Measurements from ENCODE around the gene TSPAN4. TPM values are rescaled to one million over a fixed set of nuclear protein-coding genes. Genes with fewer than 3 reads are reported as not detected.

The TSPAN4 gene
- total and polyA plus RNA-seq, 4 donors, result 16.5 to 38.1 (median 30.4) TPM

GRCh38 chr11:893008-893654 lies 50.5 kb downstream of the TSPAN4 start:
- Histone ChIP-seq H3K4me3 (ENCODE audit: low read depth in 1 of 3, low read length in 3 of 3) (no peak overlapping the region), H3K27ac (ENCODE audit: low read depth in 1 of 2, low read length in 2 of 2) (no peak overlapping the region), H3K27me3 (ENCODE audit: control insufficient read depth in 4 of 4, insufficient read depth in 4 of 4, low read length in 3 of 4) (no peaks in the 10 kb centered on the region), H3K9ac (ENCODE audit: low read depth in 1 of 2, low read length in 2 of 2) (no peak overlapping the region), H3K9me3 (ENCODE audit: control insufficient read depth in 4 of 4, low read length in 3 of 4) (no peaks in the 10 kb centered on the region), H3K4me1 (ENCODE audit: control insufficient read depth in 4 of 4, insufficient read depth in 4 of 4, low read length in 3 of 4) (no peaks in the 10 kb centered on the region), H3K36me3 (ENCODE audit: control insufficient read depth in 4 of 4, insufficient read depth in 3 of 4, low read depth in 1 of 4, low read length in 3 of 4) (peaks cover 2 to 24% (median 7%) of the 10 kb centered on the region in 4 donors)
- TF ChIP-seq TAF1 (conservative IDR thresholded peaks at IDR 0.05), result no peak
- no peak for TF ChIP-seq ZBTB33 (IDR thresholded peaks at IDR 0.05)
- TF ChIP-seq YY1 (IDR thresholded peaks at IDR 0.05), result no peak
- DNase-seq (ENCODE audit: low spot score), result no peak
- WGBS, result 93% methylated on average over 13 of the region's 13 CpGs

- H3K4me1 ChIP-seq (ENCODE audit: control insufficient read depth in 4 of 4, insufficient read depth in 4 of 4, low read length in 3 of 4), result no peaks in the 10 kb centered on the region
- no peaks in the 10 kb centered on the region for H3K27me3 ChIP-seq (ENCODE audit: control insufficient read depth in 4 of 4, insufficient read depth in 4 of 4, low read length in 3 of 4)
- H3K27ac ChIP-seq (ENCODE audit: low read depth in 1 of 2, low read length in 2 of 2), result no peak overlapping the region
- WGBS, result 92% methylated on average over 12 of the region's 12 CpGs
- DNase-seq (ENCODE audit: low spot score), result no peak
- H3K9me3 ChIP-seq (ENCODE audit: control insufficient read depth in 4 of 4, low read length in 3 of 4), result no peaks in the 10 kb centered on the region
- TF ChIP-seq SP1 (IDR thresholded peaks at IDR 0.05), result no peak
- no peak for TF ChIP-seq RXRA (IDR thresholded peaks at IDR 0.05)
- TF ChIP-seq HNF4G (IDR thresholded peaks at IDR 0.05), result no peak
- peaks cover 7 to 29% (median 14%) of the 10 kb centered on the region in 4 donors for H3K36me3 ChIP-seq (ENCODE audit: control insufficient read depth in 4 of 4, insufficient read depth in 3 of 4, low read depth in 1 of 4, low read length in 3 of 4)
- H3K9ac ChIP-seq (ENCODE audit: low read depth in 1 of 2, low read length in 2 of 2), result no peak overlapping the region
- H3K4me3 ChIP-seq (ENCODE audit: low read depth in 1 of 3, low read length in 3 of 3), result no peak overlapping the region
Measured at GRCh38 chr11:894575-895201, 52.0 kb downstream of the TSPAN4 start.

- Histone ChIP-seq H3K4me3 (ENCODE audit: low read depth in 1 of 3, low read length in 3 of 3) (no peak overlapping the region), H3K27me3 (ENCODE audit: control insufficient read depth in 4 of 4, insufficient read depth in 4 of 4, low read length in 3 of 4) (no peaks in the 10 kb centered on the region), H3K36me3 (ENCODE audit: control insufficient read depth in 4 of 4, insufficient read depth in 3 of 4, low read depth in 1 of 4, low read length in 3 of 4) (peaks cover 10 to 33% (median 17%) of the 10 kb centered on the region in 4 donors), H3K9me3 (ENCODE audit: control insufficient read depth in 4 of 4, low read length in 3 of 4) (no peaks in the 10 kb centered on the region), H3K27ac (ENCODE audit: low read depth in 1 of 2, low read length in 2 of 2) (no peak overlapping the region), H3K9ac (ENCODE audit: low read depth in 1 of 2, low read length in 2 of 2) (no peak overlapping the region), H3K4me1 (ENCODE audit: control insufficient read depth in 4 of 4, insufficient read depth in 4 of 4, low read length in 3 of 4) (no peaks in the 10 kb centered on the region)
- DNase-seq (ENCODE audit: low spot score), result no peak
- 88% methylated on average over 26 of the region's 26 CpGs for WGBS
- TF ChIP-seq NR2F2 (IDR thresholded peaks at IDR 0.05), result no peak
- TF ChIP-seq SP1 (IDR thresholded peaks at IDR 0.05), result no peak
- TF ChIP-seq, protein P1, sequence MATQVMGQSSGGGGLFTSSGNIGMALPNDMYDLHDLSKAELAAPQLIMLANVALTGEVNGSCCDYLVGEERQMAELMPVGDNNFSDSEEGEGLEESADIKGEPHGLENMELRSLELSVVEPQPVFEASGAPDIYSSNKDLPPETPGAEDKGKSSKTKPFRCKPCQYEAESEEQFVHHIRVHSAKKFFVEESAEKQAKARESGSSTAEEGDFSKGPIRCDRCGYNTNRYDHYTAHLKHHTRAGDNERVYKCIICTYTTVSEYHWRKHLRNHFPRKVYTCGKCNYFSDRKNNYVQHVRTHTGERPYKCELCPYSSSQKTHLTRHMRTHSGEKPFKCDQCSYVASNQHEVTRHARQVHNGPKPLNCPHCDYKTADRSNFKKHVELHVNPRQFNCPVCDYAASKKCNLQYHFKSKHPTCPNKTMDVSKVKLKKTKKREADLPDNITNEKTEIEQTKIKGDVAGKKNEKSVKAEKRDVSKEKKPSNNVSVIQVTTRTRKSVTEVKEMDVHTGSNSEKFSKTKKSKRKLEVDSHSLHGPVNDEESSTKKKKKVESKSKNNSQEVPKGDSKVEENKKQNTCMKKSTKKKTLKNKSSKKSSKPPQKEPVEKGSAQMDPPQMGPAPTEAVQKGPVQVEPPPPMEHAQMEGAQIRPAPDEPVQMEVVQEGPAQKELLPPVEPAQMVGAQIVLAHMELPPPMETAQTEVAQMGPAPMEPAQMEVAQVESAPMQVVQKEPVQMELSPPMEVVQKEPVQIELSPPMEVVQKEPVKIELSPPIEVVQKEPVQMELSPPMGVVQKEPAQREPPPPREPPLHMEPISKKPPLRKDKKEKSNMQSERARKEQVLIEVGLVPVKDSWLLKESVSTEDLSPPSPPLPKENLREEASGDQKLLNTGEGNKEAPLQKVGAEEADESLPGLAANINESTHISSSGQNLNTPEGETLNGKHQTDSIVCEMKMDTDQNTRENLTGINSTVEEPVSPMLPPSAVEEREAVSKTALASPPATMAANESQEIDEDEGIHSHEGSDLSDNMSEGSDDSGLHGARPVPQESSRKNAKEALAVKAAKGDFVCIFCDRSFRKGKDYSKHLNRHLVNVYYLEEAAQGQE (IDR thresholded peaks at IDR 0.05), result no peak
- TF ChIP-seq TAF1 (conservative IDR thresholded peaks at IDR 0.05), result no peak
- TF ChIP-seq JUND (IDR thresholded peaks at IDR 0.05), result no peak
- TF ChIP-seq HNF4G (IDR thresholded peaks at IDR 0.05), result no peak
- no peak for TF ChIP-seq GABPA (IDR thresholded peaks at IDR 0.05 in 1 of 2, conservative IDR thresholded peaks at IDR 0.05 in 1 of 2)
- TF ChIP-seq EGR1 (IDR thresholded peaks at IDR 0.05; ENCODE audit: low read depth in 2 of 2), result no peak
Measured at GRCh38 chr11:895331-896110, 52.9 kb downstream of the TSPAN4 start.
